GM18951 (cell line): ENCODE measurements around the gene CALHM5.

Experiments used
- POLR2A ChIP-seq: IDR thresholded peaks from 4 replicates; pipeline ENCODE4 v1.6.1; 2011; ENCODE audit warnings: mild to moderate bottlenecking; ENCODE audit not compliant: insufficient read length, insufficient read depth; ENCODE audit errors: extremely low read depth
- in situ Hi-C: fragments of 300-500 bp; cut with MboI; formaldehyde crosslinking; loops from one replicate; pipeline ENCODE4 v1.12.0; 2022; ENCODE audit warnings: low sequenced_read_pairs, mixed read lengths, inconsistent platforms; ENCODE audit not compliant: unreplicated experiment

Gene CALHM5

GRCh38 chr6:116511424-116512110 is at the start of gene CALHM5:
Gene CALHM5 (plus strand): TSS chr6:116511639. CDS start chr6:116511697, 58 bp downstream.
- TF ChIP-seq POLR2A = no peak
- in situ Hi-C loops = no loop called here

GRCh38 chr6:116461932-116462885 is 49.2 kb upstream of the CALHM5 start:
- in situ Hi-C loops = no loop called here
- no peak for TF ChIP-seq POLR2A

- in situ Hi-C loops = no loop called here
- TF ChIP-seq POLR2A = no peak
These were observed 48.1 kb upstream of the CALHM5 start for GRCh38 chr6:116463301-116463700.

- in situ Hi-C loops = no loop called here
- no peak for TF ChIP-seq POLR2A
These were observed 46.2 kb upstream of the CALHM5 start for GRCh38 chr6:116465246-116465645.

- in situ Hi-C loops = no loop called here
- no peak for TF ChIP-seq POLR2A
These were observed 44.3 kb upstream of the CALHM5 start for GRCh38 chr6:116467096-116467495.

GRCh38 chr6:116467514-116467913 is 43.9 kb upstream of the CALHM5 start:
- in situ Hi-C loops = no loop called here
- TF ChIP-seq POLR2A = no peak

- TF ChIP-seq POLR2A = no peak
- in situ Hi-C loops = no loop called here
These were observed 43.1 kb upstream of the CALHM5 start for GRCh38 chr6:116468293-116468692.

- TF ChIP-seq POLR2A = no peak
- in situ Hi-C loops = no loop called here
These were observed 39.9 kb upstream of the CALHM5 start for GRCh38 chr6:116471531-116471930.

GRCh38 chr6:116472706-116473105 is 38.7 kb upstream of the CALHM5 start:
- in situ Hi-C loops = no loop called here
- no peak for TF ChIP-seq POLR2A

- no peak for TF ChIP-seq POLR2A
- in situ Hi-C loops = no loop called here
These were observed 36.3 kb upstream of the CALHM5 start for GRCh38 chr6:116475141-116475540.

- TF ChIP-seq POLR2A = no peak
- in situ Hi-C loops = no loop called here
These were observed 35.3 kb upstream of the CALHM5 start for GRCh38 chr6:116476002-116476678.

- in situ Hi-C loops = no loop called here
- TF ChIP-seq POLR2A = no peak
These were observed 28.7 kb upstream of the CALHM5 start for GRCh38 chr6:116482780-116483179.

- TF ChIP-seq POLR2A = no peak
- in situ Hi-C loops = no loop called here
These were observed 27.8 kb upstream of the CALHM5 start for GRCh38 chr6:116483616-116484015.
